Measurements from ENCODE around the gene CLDND1. TPM values are rescaled to one million over a fixed set of nuclear protein-coding genes. Genes with fewer than 3 reads are reported as not detected.
A peak's percentile ranks its signal among the peaks of the same experiment; 100 is the strongest.

The CLDND1 gene
- total RNA-seq, 1 donor from 2014 or later: 158 TPM

DNA sequence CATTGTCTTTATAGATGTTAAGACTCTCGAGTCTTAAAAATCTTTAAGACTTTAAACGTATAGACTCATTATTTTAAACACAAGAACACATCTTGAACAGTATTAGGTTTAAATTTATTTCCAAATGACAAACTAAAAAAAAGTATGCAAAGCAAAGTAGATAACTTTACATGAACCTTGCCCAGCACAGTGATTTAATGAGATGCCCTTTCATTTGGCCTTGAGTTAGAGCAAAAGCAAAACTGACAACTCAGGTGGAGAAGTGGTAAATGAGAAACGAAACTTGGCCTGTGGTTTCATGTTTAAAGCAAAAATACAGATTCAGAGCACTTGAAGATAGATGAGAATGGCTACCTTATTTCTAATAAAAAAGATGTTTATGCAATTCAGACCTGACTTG lies 17.6 kb upstream of the CLDND1 start:
- no peak for DNase-seq (ENCODE audit: extremely low spot score in 2 of 2)

GRCh38 chr3:98536456-98537017 lies 13.8 kb upstream of the CLDND1 start:
- intact Hi-C loops (cut with DNase I): no loop called here
- no peak overlapping the region for H3K27ac ChIP-seq
- H3K4me1 ChIP-seq: no peaks in the 10 kb centered on the region
- DNase-seq (ENCODE audit: extremely low spot score in 2 of 2): no peak
- H3K9me3 ChIP-seq: no peaks in the 10 kb centered on the region
- TF ChIP-seq, protein P1, sequence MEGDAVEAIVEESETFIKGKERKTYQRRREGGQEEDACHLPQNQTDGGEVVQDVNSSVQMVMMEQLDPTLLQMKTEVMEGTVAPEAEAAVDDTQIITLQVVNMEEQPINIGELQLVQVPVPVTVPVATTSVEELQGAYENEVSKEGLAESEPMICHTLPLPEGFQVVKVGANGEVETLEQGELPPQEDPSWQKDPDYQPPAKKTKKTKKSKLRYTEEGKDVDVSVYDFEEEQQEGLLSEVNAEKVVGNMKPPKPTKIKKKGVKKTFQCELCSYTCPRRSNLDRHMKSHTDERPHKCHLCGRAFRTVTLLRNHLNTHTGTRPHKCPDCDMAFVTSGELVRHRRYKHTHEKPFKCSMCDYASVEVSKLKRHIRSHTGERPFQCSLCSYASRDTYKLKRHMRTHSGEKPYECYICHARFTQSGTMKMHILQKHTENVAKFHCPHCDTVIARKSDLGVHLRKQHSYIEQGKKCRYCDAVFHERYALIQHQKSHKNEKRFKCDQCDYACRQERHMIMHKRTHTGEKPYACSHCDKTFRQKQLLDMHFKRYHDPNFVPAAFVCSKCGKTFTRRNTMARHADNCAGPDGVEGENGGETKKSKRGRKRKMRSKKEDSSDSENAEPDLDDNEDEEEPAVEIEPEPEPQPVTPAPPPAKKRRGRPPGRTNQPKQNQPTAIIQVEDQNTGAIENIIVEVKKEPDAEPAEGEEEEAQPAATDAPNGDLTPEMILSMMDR (IDR thresholded peaks at IDR 0.05): no peak
- TF ChIP-seq POLR2A (IDR thresholded peaks at IDR 0.05) (no peak), POLR2AphosphoS5 (IDR thresholded peaks at IDR 0.05; ENCODE audit: insufficient read depth in 1 of 2, low read depth in 1 of 2) (no peak)
- H3K27me3 ChIP-seq: no peaks in the 10 kb centered on the region
- no peaks in the 10 kb centered on the region for H3K36me3 ChIP-seq
- no peak overlapping the region for H3K4me3 ChIP-seq

More for the DNA sequence above, 17.6 kb upstream of the CLDND1 start:
- H3K27me3 ChIP-seq: no peaks in the 10 kb centered on the region
- H3K9me3 ChIP-seq: no peaks in the 10 kb centered on the region
- intact Hi-C loops (cut with DNase I): no loop called here
- no peak overlapping the region for H3K27ac ChIP-seq
- H3K4me3 ChIP-seq: no peak overlapping the region
- no peak for TF ChIP-seq POLR2AphosphoS5 (IDR thresholded peaks at IDR 0.05; ENCODE audit: insufficient read depth in 1 of 2, low read depth in 1 of 2)
- TF ChIP-seq POLR2A (IDR thresholded peaks at IDR 0.05): no peak
- TF ChIP-seq, protein P1 (IDR thresholded peaks at IDR 0.05): no peak
- H3K36me3 ChIP-seq: no peaks in the 10 kb centered on the region
- no peaks in the 10 kb centered on the region for H3K4me1 ChIP-seq

GRCh38 chr3:98534734-98535133 lies 12.0 kb upstream of the CLDND1 start:
- intact Hi-C loops (cut with DNase I): no loop called here
- H3K36me3 ChIP-seq: no peaks in the 10 kb centered on the region
- H3K27me3 ChIP-seq: no peaks in the 10 kb centered on the region
- no peak for DNase-seq (ENCODE audit: extremely low spot score in 2 of 2)
- no peaks in the 10 kb centered on the region for H3K4me1 ChIP-seq
- TF ChIP-seq POLR2A (IDR thresholded peaks at IDR 0.05) (no peak), POLR2AphosphoS5 (IDR thresholded peaks at IDR 0.05; ENCODE audit: insufficient read depth in 1 of 2, low read depth in 1 of 2) (no peak)
- TF ChIP-seq, protein P1 (IDR thresholded peaks at IDR 0.05): no peak
- no peaks in the 10 kb centered on the region for H3K9me3 ChIP-seq
- H3K4me3 ChIP-seq: no peak overlapping the region
- H3K27ac ChIP-seq: no peak overlapping the region

- H3K4me3 ChIP-seq: no peak overlapping the region
- no peaks in the 10 kb centered on the region for H3K4me1 ChIP-seq
- intact Hi-C loops (cut with DNase I): no loop called here
- no peaks in the 10 kb centered on the region for H3K36me3 ChIP-seq
- no peaks in the 10 kb centered on the region for H3K9me3 ChIP-seq
- no peaks in the 10 kb centered on the region for H3K27me3 ChIP-seq
- DNase-seq (ENCODE audit: extremely low spot score in 2 of 2): no peak
- no peak for TF ChIP-seq POLR2AphosphoS5 (IDR thresholded peaks at IDR 0.05; ENCODE audit: insufficient read depth in 1 of 2, low read depth in 1 of 2)
- no peak for TF ChIP-seq POLR2A (IDR thresholded peaks at IDR 0.05)
- TF ChIP-seq, protein P1 (IDR thresholded peaks at IDR 0.05): no peak
- no peak overlapping the region for H3K27ac ChIP-seq
Measured at GRCh38 chr3:98534168-98534567, 11.5 kb upstream of the CLDND1 start.

GRCh38 chr3:98532709-98533571 lies 10.2 kb upstream of the CLDND1 start:
- H3K27me3 ChIP-seq: no peaks in the 10 kb centered on the region
- TF ChIP-seq POLR2A (IDR thresholded peaks at IDR 0.05): no peak
- TF ChIP-seq, protein P1 (IDR thresholded peaks at IDR 0.05): no peak
- no peaks in the 10 kb centered on the region for H3K9me3 ChIP-seq
- intact Hi-C loops (cut with DNase I): no loop called here
- no peaks in the 10 kb centered on the region for H3K4me1 ChIP-seq
- DNase-seq (ENCODE audit: extremely low spot score in 2 of 2): no peak
- peak overlapping the region in 1 of 2 donors; percentile 19 for H3K4me3 ChIP-seq
- no peak overlapping the region for H3K27ac ChIP-seq
- H3K36me3 ChIP-seq: no peaks in the 10 kb centered on the region
